IMR-90 (cell line): ENCODE data around the gene HTR3C. TPM values are rescaled to one million over a fixed set of nuclear protein-coding genes. Genes with fewer than 3 reads are reported as not detected.
A peak's percentile ranks its signal among the peaks of the same experiment; 100 is the strongest.

Source experiments
- ATAC-seq: fragments of 200-7000 bp; cut with Tn5 transposase; 2 replicates; pipeline ENCODE4 v1.9.1; 2020; ENCODE audit warnings: low read depth, mild to moderate bottlenecking, moderate library complexity
- BruUV-seq: library from RNA; stranded (reverse); fragments of 400-500 nt; replicated peaks from 2 replicates; lab custom pipeline; 2021; lab: Mats Ljungman, UMichigan
- CTCF ChIA-PET: fragments of 300-600 bp; formaldehyde crosslinking; extraction: SDS; loops from one replicate; lab custom pipeline; 2021; ENCODE audit warnings: antibody characterized with exemption; lab: Yijun Ruan, JAX
- POLR2A ChIA-PET: fragments of 300-600 bp; sonication (Branson Sonifier 250); formaldehyde crosslinking; loops from one replicate; lab custom pipeline; 2022; ENCODE audit warnings: antibody characterized with exemption; ENCODE audit not compliant: unreplicated experiment; lab: Charles Lee
- DNase-seq: peaks from one replicate; pipeline ENCODE4 v3.0.0; 2013
- H2AFZ ChIP-seq: replicated peaks from 2 replicates; pipeline ENCODE3; 2013; ENCODE audit warnings: low read length, mild to moderate bottlenecking; ENCODE audit not compliant: poor library complexity
- H2AK5ac ChIP-seq: 2 replicates; pipeline ENCODE4 v1.6.1; 2013; ENCODE audit warnings: low read depth, low read length, inconsistent platforms
- H2AK9ac ChIP-seq: replicated peaks from 2 replicates; pipeline ENCODE3; 2013; ENCODE audit warnings: mild to moderate bottlenecking, low read depth, low read length, moderate library complexity; ENCODE audit not compliant: poor library complexity
- H2BK120ac ChIP-seq: 2 replicates; pipeline ENCODE4 v1.6.1; 2013; ENCODE audit warnings: low read depth, low read length, inconsistent platforms
- H2BK15ac ChIP-seq: 3 replicates; pipeline ENCODE4 v1.6.1; 2013; ENCODE audit warnings: low read depth, low read length, inconsistent platforms
- H2BK20ac ChIP-seq: 2 replicates; pipeline ENCODE4 v1.6.1; 2013; ENCODE audit warnings: low read depth, mild to moderate bottlenecking, inconsistent platforms, low read length, moderate library complexity
- H2BK5ac ChIP-seq: 2 replicates; pipeline ENCODE4 v1.6.1; 2013; ENCODE audit warnings: mild to moderate bottlenecking, low read depth, low read length, inconsistent platforms; ENCODE audit not compliant: poor library complexity, severe bottlenecking
- H3K14ac ChIP-seq: replicated peaks from 2 replicates; pipeline ENCODE4 v1.6.1; 2013; ENCODE audit warnings: low read depth, low read length, inconsistent platforms
- H3K18ac ChIP-seq: 2 replicates; pipeline ENCODE4 v1.6.1; 2013; ENCODE audit warnings: low read depth, low read length, control low read depth
- H3K23ac ChIP-seq: 2 replicates; pipeline ENCODE4 v1.6.1; 2013; ENCODE audit warnings: low read depth, low read length, inconsistent platforms
- H3K27ac ChIP-seq: 2 replicates; pipeline ENCODE4 v1.5.1; 2013; ENCODE audit warnings: mild to moderate bottlenecking, control low read depth, low read length; ENCODE audit not compliant: insufficient read depth
- H3K27me3 ChIP-seq: 2 replicates; pipeline ENCODE4 v1.6.1; 2013; ENCODE audit warnings: low read length; ENCODE audit not compliant: control insufficient read depth, insufficient read depth
- H3K36me3 ChIP-seq: 2 replicates; pipeline ENCODE4 v1.6.1; 2013; ENCODE audit warnings: low read length, mixed read lengths; ENCODE audit not compliant: control insufficient read depth, insufficient read depth
- H3K4ac ChIP-seq: 2 replicates; pipeline ENCODE4 v1.6.1; 2013; ENCODE audit warnings: low read depth, low read length, inconsistent platforms
- H3K4me1 ChIP-seq: 2 replicates; pipeline ENCODE4 v1.6.1; 2013; ENCODE audit warnings: low read length, mixed read lengths; ENCODE audit not compliant: control insufficient read depth, insufficient read depth
- H3K4me2 ChIP-seq: 2 replicates; pipeline ENCODE4 v1.6.1; 2013; ENCODE audit warnings: low read depth, mild to moderate bottlenecking, control low read depth, low read length, moderate library complexity
- H3K4me3 ChIP-seq: 2 replicates; pipeline ENCODE4 v1.5.1; 2013; ENCODE audit warnings: low read depth, mild to moderate bottlenecking, control low read depth, low read length, moderate library complexity; ENCODE audit not compliant: insufficient read depth
- H3K56ac ChIP-seq: 2 replicates; pipeline ENCODE4 v1.6.1; 2013; ENCODE audit warnings: low read length, inconsistent platforms; ENCODE audit not compliant: insufficient read depth; ENCODE audit errors: extremely low read depth
- H3K79me1 ChIP-seq, 2 experiments: 2 replicates each; pipeline ENCODE4 v1.6.1; 2013; ENCODE audit warnings: low read length in 2 of 2, inconsistent platforms in 1 of 2, low read depth in 1 of 2
- H3K9ac ChIP-seq: 2 replicates; pipeline ENCODE4 v1.6.1; 2013; ENCODE audit warnings: low read depth, low read length, control low read depth
- H3K9me1 ChIP-seq: 2 replicates; pipeline ENCODE4 v1.6.1; 2013; ENCODE audit warnings: low read length, inconsistent platforms; ENCODE audit not compliant: insufficient read depth
- H3K9me3 ChIP-seq: 2 replicates; pipeline ENCODE4 v1.6.1; 2013; ENCODE audit warnings: low read length; ENCODE audit not compliant: control insufficient read depth, insufficient read depth
- H4K20me1 ChIP-seq: 2 replicates; pipeline ENCODE4 v1.6.1; 2013; ENCODE audit warnings: low read length, inconsistent platforms; ENCODE audit not compliant: insufficient read depth
- H4K5ac ChIP-seq: 2 replicates; pipeline ENCODE4 v1.6.1; 2013; ENCODE audit warnings: mild to moderate bottlenecking, low read depth, low read length, control low read depth
- H4K8ac ChIP-seq, 2 experiments: 2 replicates each; pipeline ENCODE4 v1.6.1; 2013; ENCODE audit warnings: low read depth in 2 of 2, low read length in 2 of 2, control low read depth in 1 of 2, inconsistent platforms in 1 of 2
- H4K91ac ChIP-seq: 2 replicates; pipeline ENCODE4 v1.6.1; 2013; ENCODE audit warnings: low read depth, low read length, inconsistent platforms; ENCODE audit not compliant: insufficient read depth
- BHLHE40 ChIP-seq: fragments of 150-350 bp; IDR thresholded peaks from 2 replicates; pipeline ENCODE4 v1.6.1; 2016; ENCODE audit warnings: mild to moderate bottlenecking, low read depth, low read length
- CTCF ChIP-seq: conservative IDR thresholded peaks from 2 replicates; pipeline ENCODE4 v1.5.1; 2012; ENCODE audit warnings: mild to moderate bottlenecking, low read depth, low read length, improper control_type of control experiment
- MAZ ChIP-seq: IDR thresholded peaks from 2 replicates; pipeline ENCODE4 v1.6.1; 2012; ENCODE audit warnings: low read depth, mild to moderate bottlenecking, low read length, improper control_type of control experiment, moderate library complexity, borderline replicate concordance
- MXI1 ChIP-seq: IDR thresholded peaks from 2 replicates; pipeline ENCODE4 v1.6.1; 2012; ENCODE audit warnings: low read depth, mild to moderate bottlenecking, low read length, moderate library complexity, borderline replicate concordance
- POLR2A ChIP-seq: IDR thresholded peaks from 2 replicates; pipeline ENCODE4 v1.6.1; 2012; ENCODE audit warnings: mild to moderate bottlenecking, low read depth, low read length
- WGBS, 2 experiments: methylation state at CpG; one replicate each; pipeline versions ENCODE4 v1.1.5 to v1.1.7; 2013; ENCODE audit warnings: missing lambda C conversion rate in 2 of 2; ENCODE audit not compliant: insufficient read length in 1 of 2; ENCODE audit errors: extremely low coverage in 2 of 2; 5-methylcytosine and 5-hydroxymethylcytosine counted together
- dilution Hi-C: fragments of 300-500 bp; cut with HindIII; formaldehyde crosslinking; loops from one replicate; pipeline ENCODE4 v1.14.3; 2018; ENCODE audit warnings: low sequenced_read_pairs; ENCODE audit not compliant: unreplicated experiment
- in situ Hi-C: fragments of 300-500 bp; cut with MboI; formaldehyde crosslinking; loops from 3 replicates; pipeline ENCODE4 v1.14.3; 2019; ENCODE audit warnings: low sequenced_read_pairs, inconsistent platforms, mixed read lengths
- intact Hi-C: fragments of 100-400 bp; cut with micrococcal nuclease; formaldehyde crosslinking; loops from 2 replicates; pipeline ENCODE4 v1.10.0; 2022
- polyA plus RNA-seq, 3 experiments: library from polyadenylated mRNA; depleted of rRNA; stranded (reverse); fragments of >200 nt; gene quantifications; 2 replicates each; pipeline ENCODE4 v1.2.3, GENCODE V29; 2012; ENCODE audit warnings: low replicate concordance in 1 of 3
- total RNA-seq: library from RNA; depleted of rRNA; stranded (reverse); fragments of >200 nt; gene quantifications from 2 replicates; pipeline ENCODE4 v1.2.3, GENCODE V29; 2012

The HTR3C gene
- total and polyA plus RNA-seq, 2 of the 4 experiments (the other 2 are of a cell fraction): not detected

- in situ Hi-C loops: loop anchor here (10.0 kb wide), 1 partner anchor 123 kb away; no protein-coding TSS in a partner anchor
- WGBS, 2 experiments: 1% methylated on average over 30 of the region's 55 CpGs; no CpG with 5 or more reads in 1 of the 2 experiments
Measured at GRCh38 chr3:184017672-184018423, 35.0 kb upstream of the HTR3C start, which contains the start of gene ABCC5. Gene ABCC5, minus strand, starts transcription at chr3:184017884. Its CDS starts 3,492 bp downstream, at chr3:184014392.

More at GRCh38 chr3:184017672-184018423, 35.0 kb upstream of the HTR3C start, which contains the start of gene ABCC5:
- TF ChIP-seq MXI1 (peak; percentile 48; the same call in 1 of the 2 replicates), BHLHE40 (no peak), POLR2A (0 out of 2 replicates have a peak, but pooled peaks have one; percentile 24), CTCF (no peak), MAZ (peak; percentile 79; the same call in 1 of the 2 replicates)
- ATAC-seq (peak; percentile 99), DNase-seq (peak; percentile 91)
- H4K91ac ChIP-seq: peak within 1 kb of the TSS; percentile 94
- peak within 1 kb of the TSS; percentile 88 for H3K4me2 ChIP-seq
- H4K8ac ChIP-seq: peak within 1 kb of the TSS; percentile 85 to 97
- no TSS peak for BruUV-seq
- peak within 1 kb of the TSS; percentile 82 for H3K27ac ChIP-seq
- POLR2A ChIA-PET: interaction anchor here (0.6 to 0.9 kb wide), 2 partner anchors 122 to 131 kb away, joined by 3 to 5 read pairs; no protein-coding TSS in a partner anchor
- peak within 1 kb of the TSS; percentile 94 for H2AFZ ChIP-seq
- peak within 1 kb of the TSS; percentile 77; the same call in 1 of the 2 replicates for H3K56ac ChIP-seq
- peak within 1 kb of the TSS; percentile 65 for H2AK5ac ChIP-seq
- H4K20me1 ChIP-seq: no peaks in the 10 kb centered on the region
- peak within 1 kb of the TSS; percentile 93 for H2AK9ac ChIP-seq
- H3K27me3 ChIP-seq: 0 out of 2 replicates have a peak, but pooled peaks cover 1% of the 10 kb centered on the region
- dilution Hi-C loops: no loop called here
- H3K4ac ChIP-seq: peak within 1 kb of the TSS; percentile 94
- peaks cover 3% of the 10 kb centered on the region for H3K9me1 ChIP-seq
- H3K36me3 ChIP-seq: no peaks in the 10 kb centered on the region
- peak within 1 kb of the TSS; percentile 57 for H3K4me3 ChIP-seq
- H4K5ac ChIP-seq: peak within 1 kb of the TSS; percentile 84
- H3K9me3 ChIP-seq: no peaks in the 10 kb centered on the region
- CTCF ChIA-PET: interaction anchor here (0.5 to 1.0 kb wide), 9 partner anchors 12 to 688 kb away, joined by 3 to 5 read pairs (median 3); no protein-coding TSS in a partner anchor
- peak within 1 kb of the TSS; percentile 39; the same call in 1 of the 2 replicates for H2BK20ac ChIP-seq
- peak within 1 kb of the TSS; percentile 92 for H3K9ac ChIP-seq
- peak within 1 kb of the TSS; percentile 94 for H3K23ac ChIP-seq
- peak within 1 kb of the TSS; percentile 52; the same call in 1 of the 2 replicates for H2BK120ac ChIP-seq
- H3K14ac ChIP-seq: peak within 1 kb of the TSS; percentile 97
- H2BK5ac ChIP-seq: peak within 1 kb of the TSS; percentile 77
- peak within 1 kb of the TSS; percentile 75 for H3K18ac ChIP-seq
- peaks cover 15 to 22% of the 10 kb centered on the region in 2 experiments for H3K79me1 ChIP-seq
- no peak within 1 kb of the TSS; the same call in 2 of the 3 replicates for H2BK15ac ChIP-seq
- peaks cover 7% of the 10 kb centered on the region for H3K4me1 ChIP-seq
- intact Hi-C loops: loop anchor here (1.0 to 10.0 kb wide), 4 partner anchors 29 to 237 kb away; no protein-coding TSS in a partner anchor
